Cerebellar cortex (tissue), 1 donor: ENCODE measurements around the gene ANP32B.
A peak's percentile ranks its signal among the peaks of the same experiment; 100 is the strongest.
"Not testable (repeated sequence)": the region's sequence is repeated elsewhere in the genome, so short reads cannot be mapped to it uniquely, and the experiment has no call there.

Experiments
- DNase-seq: peaks from one replicate; pipeline ENCODE4 v3.0.0-alpha.2; 2015; ENCODE audit warnings: low spot score

The ANP32B gene

DNA sequence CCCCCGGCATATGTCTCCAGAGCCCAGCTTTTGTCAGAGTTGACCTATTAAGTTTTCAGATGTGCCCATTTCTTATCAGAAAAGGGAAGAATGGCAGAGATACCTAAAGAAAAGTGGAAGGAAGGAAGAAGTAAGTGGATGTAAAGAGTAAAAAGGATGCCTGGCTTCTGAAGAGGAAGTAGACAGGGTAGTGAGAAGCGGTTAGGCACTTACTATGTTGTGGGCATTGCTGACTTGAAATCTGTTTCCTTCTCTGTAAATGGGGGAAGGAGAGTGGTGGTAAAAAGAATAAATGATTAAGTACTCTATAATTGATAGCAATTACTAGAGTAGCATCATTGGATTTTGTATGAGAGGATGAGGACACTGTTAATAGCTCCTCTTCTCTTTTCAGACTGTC, 9.9 kb downstream of the ANP32B start:
- no peak for DNase-seq

- no peak for DNase-seq
These were observed 11.6 kb downstream of the ANP32B start for GRCh38 chr9:97994703-97995102.

GRCh38 chr9:97996676-97997075, 13.5 kb downstream of the ANP32B start:
- DNase-seq: not testable (repeated sequence)

DNA sequence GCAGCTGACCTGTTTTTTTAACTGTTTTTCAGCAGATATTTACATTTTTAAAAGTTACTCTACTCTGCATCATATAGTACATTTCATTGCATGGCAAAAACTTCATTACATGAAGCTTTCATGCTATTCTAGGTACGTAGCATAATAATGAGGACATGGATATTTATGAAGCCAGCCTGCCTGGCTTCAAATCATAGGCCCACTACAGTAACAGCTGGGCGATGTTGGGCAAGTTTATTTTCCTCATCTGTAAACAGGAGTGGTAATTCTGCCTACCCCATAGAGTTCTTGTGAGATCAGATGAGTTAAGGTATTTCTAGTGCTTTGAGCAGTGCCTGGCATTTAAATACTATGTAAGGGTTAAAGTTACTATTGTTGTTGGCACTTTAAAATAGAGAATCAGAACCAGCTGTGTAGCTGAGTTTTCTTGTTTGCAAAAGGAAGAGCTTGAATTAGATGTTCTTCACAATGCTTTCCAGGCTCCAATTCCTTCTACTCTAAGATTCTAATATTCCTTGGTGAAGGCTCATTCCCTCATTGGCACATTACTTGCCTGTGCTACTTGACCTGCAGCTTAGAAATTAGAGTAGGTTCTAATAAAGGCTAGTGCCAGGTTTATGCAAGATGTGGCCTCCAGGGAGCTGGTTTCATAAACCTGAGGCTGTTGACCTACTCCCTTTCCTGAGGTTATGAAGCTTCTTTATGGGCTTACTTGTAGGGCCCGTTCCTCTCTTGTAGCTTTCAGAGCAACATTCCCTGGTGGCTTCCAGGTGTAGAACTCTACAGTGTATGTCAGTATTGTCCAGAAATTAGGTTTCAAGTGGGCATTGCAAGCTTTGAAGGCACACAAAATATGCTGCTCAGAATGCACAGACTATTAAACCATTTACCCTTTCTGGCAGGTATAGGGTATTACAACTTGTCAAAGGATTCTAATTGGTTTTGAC, 14.5 kb downstream of the ANP32B start:
- DNase-seq: no peak

- peak; percentile 97 for DNase-seq
These were observed 19.7 kb downstream of the ANP32B start for GRCh38 chr9:98002808-98003207.

GRCh38 chr9:98006127-98006796, 23.1 kb downstream of the ANP32B start:
- no peak for DNase-seq

DNA sequence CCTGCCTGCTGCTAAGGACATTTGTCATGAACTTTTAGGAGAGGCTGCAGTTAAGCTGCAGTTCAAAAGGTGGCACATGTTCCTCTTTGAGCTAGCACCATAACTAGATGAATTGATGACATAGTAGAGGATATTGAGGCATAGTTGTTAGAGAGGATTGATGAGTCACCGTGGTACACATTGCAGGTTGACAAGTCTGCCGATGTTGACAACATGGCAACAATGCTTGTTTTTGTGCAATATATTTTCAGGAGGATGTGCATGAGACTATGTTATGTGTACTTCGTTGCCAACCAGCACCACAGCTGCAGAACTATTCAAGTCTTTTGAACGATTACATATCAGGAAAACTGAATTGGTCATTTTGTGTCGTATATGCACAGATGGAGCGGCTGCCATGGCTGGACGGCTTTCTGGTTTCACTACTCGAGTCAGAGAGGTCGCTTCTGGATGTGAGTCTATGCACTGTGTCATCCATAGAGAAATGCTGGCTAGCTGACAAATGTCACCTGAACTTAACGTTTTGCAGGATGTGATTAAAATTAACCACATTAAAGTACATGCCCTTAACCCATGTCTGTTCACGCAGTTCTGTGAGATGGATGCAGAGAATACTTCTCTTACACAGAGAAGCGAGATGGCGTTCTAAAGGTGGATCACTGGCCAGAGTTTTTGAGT, 24.2 kb downstream of the ANP32B start:
- DNase-seq: no peak

- no peak for DNase-seq
These were observed 25.6 kb downstream of the ANP32B start for GRCh38 chr9:98008764-98009163.

DNA sequence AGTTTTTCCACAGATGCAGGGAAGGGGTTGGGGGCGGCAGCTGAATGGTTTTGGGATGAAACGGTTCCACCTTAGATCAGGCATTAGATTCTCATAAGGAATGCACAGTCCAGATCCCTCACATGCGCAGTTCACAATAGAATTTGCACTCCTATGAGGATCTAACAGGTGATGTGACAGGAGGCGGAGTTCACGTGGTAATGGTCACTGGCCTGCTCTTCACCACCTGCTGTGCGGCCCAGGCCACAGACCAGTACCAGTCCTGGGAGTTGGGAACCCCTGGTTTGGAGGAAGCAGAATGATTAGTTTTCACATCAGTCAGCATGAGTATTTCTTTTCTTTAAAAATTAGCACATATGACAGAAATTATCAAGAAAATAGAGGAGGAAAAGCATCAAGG, 26.3 kb downstream of the ANP32B start:
- DNase-seq: no peak

- no peak for DNase-seq
These were observed 26.8 kb downstream of the ANP32B start for GRCh38 chr9:98009936-98010335.

- DNase-seq: peak; percentile 38
These were observed 27.3 kb downstream of the ANP32B start for GRCh38 chr9:98010445-98010844.

- DNase-seq: no peak
These were observed 28.0 kb downstream of the ANP32B start for GRCh38 chr9:98011122-98011521.

DNA sequence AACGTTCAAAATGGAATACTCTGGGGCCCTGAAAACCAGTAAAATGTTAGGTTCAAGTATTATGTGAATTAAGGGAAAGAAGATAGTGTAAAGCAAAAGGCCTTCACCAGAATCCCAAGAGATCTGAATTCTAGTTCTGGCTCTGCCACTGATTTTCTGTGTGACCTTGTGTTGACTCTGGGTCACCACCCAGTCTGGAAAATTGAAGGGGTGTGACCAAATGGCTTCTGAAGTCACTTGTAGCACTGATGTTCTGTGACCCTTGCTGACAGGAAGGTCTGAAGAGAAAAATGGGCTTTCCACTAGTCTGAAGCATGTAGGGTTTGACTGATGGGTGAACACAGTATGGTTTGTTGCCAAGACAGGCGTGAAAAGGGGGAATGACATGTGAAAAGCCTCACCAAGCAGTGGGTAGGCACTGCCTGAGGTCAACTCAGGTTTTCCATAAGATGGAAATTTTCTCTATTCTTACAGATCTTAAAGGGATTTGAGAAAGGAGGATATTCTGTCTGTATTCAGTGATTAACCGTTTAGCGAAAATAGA, 33.1 kb downstream of the ANP32B start:
- no peak for DNase-seq

GRCh38 chr9:98017306-98017705, 34.2 kb downstream of the ANP32B start:
- DNase-seq: no peak

GRCh38 chr9:98018347-98018746, 35.2 kb downstream of the ANP32B start:
- DNase-seq: no peak

DNA sequence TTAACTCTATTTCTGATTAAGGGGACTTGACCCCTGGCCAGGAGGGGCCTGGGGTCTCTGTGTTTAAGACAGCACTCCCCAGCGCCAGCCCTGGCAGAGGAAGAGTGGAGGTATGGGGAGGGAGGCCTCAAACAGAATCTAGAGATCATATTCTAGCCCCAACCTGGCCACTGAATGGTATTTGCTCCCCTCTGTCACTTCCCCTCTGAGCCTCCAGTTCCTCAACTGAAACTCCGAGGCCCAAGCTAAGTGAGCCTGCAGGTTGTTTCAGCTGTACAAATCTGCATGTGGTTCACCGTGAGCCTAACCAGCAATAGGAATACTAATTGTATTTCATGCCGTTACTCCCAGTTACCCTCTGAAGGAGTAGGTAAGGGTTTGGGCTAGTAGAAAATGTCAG, 36.0 kb downstream of the ANP32B start:
- DNase-seq: no peak

- DNase-seq: not testable (repeated sequence)
These were observed 36.7 kb downstream of the ANP32B start for GRCh38 chr9:98019869-98020268.

GRCh38 chr9:98020476-98021145, 37.5 kb downstream of the ANP32B start:
- DNase-seq: no peak

- no peak for DNase-seq
These were observed 38.3 kb downstream of the ANP32B start for GRCh38 chr9:98021306-98022040.

DNA sequence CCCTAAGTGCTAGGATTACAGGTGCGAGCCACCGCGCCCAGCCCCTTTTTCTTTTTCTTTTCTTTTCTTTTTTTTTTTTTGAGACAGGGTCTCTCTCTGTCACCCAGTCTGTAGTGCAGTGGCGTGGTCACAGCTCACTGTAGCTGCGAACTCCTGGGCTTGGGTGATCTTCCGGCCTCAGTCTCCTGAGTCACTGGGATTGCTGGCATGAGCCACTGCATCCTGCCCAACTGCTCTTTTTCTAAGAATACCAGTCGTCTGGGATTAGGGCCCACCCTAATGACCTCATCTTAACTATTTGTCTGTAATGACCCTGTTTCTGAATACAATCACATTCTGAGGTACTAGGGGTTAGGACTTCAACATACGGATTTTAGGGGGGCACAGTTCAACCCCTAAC, 39.3 kb downstream of the ANP32B start:
- DNase-seq: no peak

- no peak for DNase-seq
These were observed 41.6 kb downstream of the ANP32B start for GRCh38 chr9:98024702-98025101.
